HepG2 (cell line): ENCODE data around the gene LRRC25. TPM values are rescaled to one million over a fixed set of nuclear protein-coding genes. Genes with fewer than 3 reads are reported as not detected.

Source experiments
- AGO2 ChIP-seq: fragments of 200-400 bp; formaldehyde crosslinking; optimal IDR thresholded peaks from 2 replicates; pipeline ENCODE3; 2017; ENCODE audit warnings: mild to moderate bottlenecking, low read depth, low read length, moderate library complexity
- ATF5 ChIP-seq: sonication (generic); formaldehyde crosslinking; IDR thresholded peaks from 2 replicates; pipeline ENCODE4 v1.4.0; 2020; ENCODE audit warnings: mild to moderate bottlenecking, low read depth, missing genetic modification reagents
- BRF2 ChIP-seq: sonication (generic); formaldehyde crosslinking; IDR thresholded peaks from 2 replicates; pipeline ENCODE4 v1.8.1; 2022; ENCODE audit warnings: mild to moderate bottlenecking, missing genetic modification reagents
- CREM ChIP-seq, 2 experiments: sonication (generic) in 1 of 2; formaldehyde crosslinking in 1 of 2; IDR thresholded peaks; 2 replicates each; pipeline versions ENCODE4 v1.4.0 to v1.6.1; 2016 to 2020; ENCODE audit warnings: antibody characterized with exemption in 1 of 2, mild to moderate bottlenecking in 1 of 2, missing genetic modification reagents in 1 of 2
- KLF13 ChIP-seq: sonication (generic); formaldehyde crosslinking; IDR thresholded peaks from 2 replicates; pipeline ENCODE4 v1.4.0; 2020; ENCODE audit warnings: mild to moderate bottlenecking, missing genetic modification reagents
- MIXL1 ChIP-seq: IDR thresholded peaks from 2 replicates; pipeline ENCODE4 v1.6.1; 2016
- PAXIP1 ChIP-seq: sonication (generic); formaldehyde crosslinking; conservative IDR thresholded peaks from 2 replicates; pipeline ENCODE4 v1.4.0; 2020; ENCODE audit warnings: mild to moderate bottlenecking, missing genetic modification reagents, moderate library complexity
- PHF8 ChIP-seq: sonication (generic); formaldehyde crosslinking; IDR thresholded peaks from 2 replicates; pipeline ENCODE4 v1.5.0; 2020; ENCODE audit warnings: missing genetic modification reagents
- POLR2AphosphoS2 ChIP-seq: IDR thresholded peaks from 2 replicates; pipeline ENCODE4 v1.6.1; 2011; ENCODE audit warnings: low read depth, low read length, improper control_type of control experiment
- SAFB2 ChIP-seq: sonication (generic); formaldehyde crosslinking; IDR thresholded peaks from 2 replicates; pipeline ENCODE4 v1.5.1; 2020; ENCODE audit warnings: missing genetic modification reagents, low read depth, mild to moderate bottlenecking, borderline replicate concordance
- SNAPC2 ChIP-seq: sonication (generic); formaldehyde crosslinking; IDR thresholded peaks from 2 replicates; pipeline ENCODE4 v1.8.1; 2022; ENCODE audit warnings: mild to moderate bottlenecking, missing genetic modification reagents
- ZFP62 ChIP-seq: sonication (generic); formaldehyde crosslinking; IDR thresholded peaks from 2 replicates; pipeline ENCODE4 v1.4.0; 2020; ENCODE audit warnings: missing genetic modification reagents
- ZNF414 ChIP-seq: sonication (generic); formaldehyde crosslinking; IDR thresholded peaks from 2 replicates; pipeline ENCODE4 v1.5.0; 2020; ENCODE audit warnings: missing genetic modification reagents
- ZNF775 ChIP-seq: sonication (generic); formaldehyde crosslinking; IDR thresholded peaks from 2 replicates; pipeline ENCODE4 v1.4.0; 2020; ENCODE audit warnings: missing genetic modification reagents, mild to moderate bottlenecking, moderate library complexity, borderline replicate concordance
- ZNF850 ChIP-seq: sonication (generic); formaldehyde crosslinking; conservative IDR thresholded peaks from 2 replicates; pipeline ENCODE4 v1.9.0; 2021; ENCODE audit warnings: mild to moderate bottlenecking, missing genetic modification reagents
- polyA plus RNA-seq, 8 experiments: library from polyadenylated mRNA; depleted of rRNA in 3 of 8; stranded (reverse) in 7 of 8; unstranded in 1 of 8; fragments of >200 nt; fragmentation: Illumina TruSeq in 4 of 8; extraction: Trizol in 4 of 8; gene quantifications; 2 replicates each; pipeline versions ENCODE4 v1.2.1 to v1.2.3, GENCODE V29; 2011 to 2016; ENCODE audit warnings: low read depth in 4 of 8, missing spikeins in 1 of 8, mixed read lengths in 1 of 8; ENCODE audit not compliant: insufficient read depth in 1 of 8
- total RNA-seq, 5 experiments: library from RNA; depleted of rRNA; stranded (reverse); fragments of >200 nt; fragmentation: Illumina TruSeq; extraction: Trizol; gene quantifications; 2 replicates each; pipeline ENCODE4 v1.2.3, GENCODE V29; 2016; ENCODE audit warnings: low read depth in 1 of 5
- TF ChIP-seq, protein P1 (sequence below): sonication (generic); formaldehyde crosslinking; conservative IDR thresholded peaks from 2 replicates; pipeline ENCODE4 v1.4.0; 2020; ENCODE audit warnings: missing genetic modification reagents
- TF ChIP-seq, protein P2 (sequence below): sonication (generic); formaldehyde crosslinking; IDR thresholded peaks from 2 replicates; pipeline ENCODE4 v1.5.1; 2020; ENCODE audit warnings: missing genetic modification reagents, mild to moderate bottlenecking, borderline replicate concordance
- TF ChIP-seq, protein P3 (sequence below): IDR thresholded peaks from 2 replicates; pipeline ENCODE4 v1.6.1; 2016; ENCODE audit warnings: missing genetic modification reagents, missing compliant biosample characterization

Gene LRRC25
- total and polyA plus RNA-seq, 2 of the 13 experiments (the other 11 are each of a cell fraction or from before 2014, with no cell fraction given) = 0.13 to 0.53 TPM

- TF ChIP-seq, protein P1, sequence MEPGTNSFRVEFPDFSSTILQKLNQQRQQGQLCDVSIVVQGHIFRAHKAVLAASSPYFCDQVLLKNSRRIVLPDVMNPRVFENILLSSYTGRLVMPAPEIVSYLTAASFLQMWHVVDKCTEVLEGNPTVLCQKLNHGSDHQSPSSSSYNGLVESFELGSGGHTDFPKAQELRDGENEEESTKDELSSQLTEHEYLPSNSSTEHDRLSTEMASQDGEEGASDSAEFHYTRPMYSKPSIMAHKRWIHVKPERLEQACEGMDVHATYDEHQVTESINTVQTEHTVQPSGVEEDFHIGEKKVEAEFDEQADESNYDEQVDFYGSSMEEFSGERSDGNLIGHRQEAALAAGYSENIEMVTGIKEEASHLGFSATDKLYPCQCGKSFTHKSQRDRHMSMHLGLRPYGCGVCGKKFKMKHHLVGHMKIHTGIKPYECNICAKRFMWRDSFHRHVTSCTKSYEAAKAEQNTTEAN (CRISPR knock-in tag) = no peak
- TF ChIP-seq ZNF775 (CRISPR knock-in tag) (no peak), KLF13 (CRISPR knock-in tag) (no peak), ZNF850 (CRISPR knock-in tag) (no peak), PHF8 (no peak), ATF5 (no peak), ZFP62 (CRISPR knock-in tag) (no peak), BRF2 (CRISPR knock-in tag) (no peak), POLR2AphosphoS2 (no peak), CREM (IDR thresholded peaks at IDR 0.05) (no peak), CREM (CRISPR knock-in tag; IDR thresholded peaks at IDR 0.05) (no peak), ZNF414 (CRISPR knock-in tag) (no peak), SAFB2 (no peak), PAXIP1 (CRISPR knock-in tag) (peak; percentile 26; the same call in 1 of the 2 replicates), MIXL1 (CRISPR knock-in tag) (no peak), SNAPC2 (no peak), AGO2 (no peak)
- TF ChIP-seq, protein P2, sequence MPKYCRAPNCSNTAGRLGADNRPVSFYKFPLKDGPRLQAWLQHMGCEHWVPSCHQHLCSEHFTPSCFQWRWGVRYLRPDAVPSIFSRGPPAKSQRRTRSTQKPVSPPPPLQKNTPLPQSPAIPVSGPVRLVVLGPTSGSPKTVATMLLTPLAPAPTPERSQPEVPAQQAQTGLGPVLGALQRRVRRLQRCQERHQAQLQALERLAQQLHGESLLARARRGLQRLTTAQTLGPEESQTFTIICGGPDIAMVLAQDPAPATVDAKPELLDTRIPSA (CRISPR knock-in tag) = no peak
- TF ChIP-seq, protein P3, sequence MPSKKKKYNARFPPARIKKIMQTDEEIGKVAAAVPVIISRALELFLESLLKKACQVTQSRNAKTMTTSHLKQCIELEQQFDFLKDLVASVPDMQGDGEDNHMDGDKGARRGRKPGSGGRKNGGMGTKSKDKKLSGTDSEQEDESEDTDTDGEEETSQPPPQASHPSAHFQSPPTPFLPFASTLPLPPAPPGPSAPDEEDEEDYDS = no peak
Observed at GRCh38 chr19:18396471-18397241, 766 bp downstream of the LRRC25 start (continued).
